Breast epithelium (tissue), 4 donors: ENCODE data around the gene ADARB2. TPM values are rescaled to one million over a fixed set of nuclear protein-coding genes. Genes with fewer than 3 reads are reported as not detected.
"Not testable (repeated sequence)": the region's sequence is repeated elsewhere in the genome, so short reads cannot be mapped to it uniquely, and the experiment has no call there.

ENCODE experiments used
- DNase-seq, 2 donors: peaks; one replicate each; pipeline ENCODE4 v3.0.0-alpha.2; 2019; ENCODE audit warnings: low spot score in 2 of 2
- H3K27ac ChIP-seq, 2 donors: fragments of 200-600 bp; sonication (generic) in 1 of 2; one replicate each; pipeline ENCODE4 v1.5.1; 2016 to 2019; ENCODE audit warnings: mild to moderate bottlenecking in 1 of 2
- H3K27me3 ChIP-seq, 2 donors: fragments of 200-600 bp; sonication (generic) in 1 of 2; one replicate each; pipeline versions ENCODE4 v1.5.1 to v1.6.0; 2017 to 2019; ENCODE audit warnings: control low read depth in 1 of 2, mild to moderate bottlenecking in 1 of 2
- H3K36me3 ChIP-seq: fragments of 200-600 bp; one replicate; pipeline ENCODE4 v1.5.1; 2019
- H3K4me1 ChIP-seq, 2 donors: fragments of 200-600 bp; sonication (generic); one replicate each; pipeline ENCODE4 v1.5.1; 2016 to 2019; ENCODE audit warnings: control low read depth in 1 of 2
- H3K4me3 ChIP-seq, 3 donors: fragments of 200-600 bp; sonication (generic); 1 replicate in 2 of 3; 2 replicates in 1 of 3; pipeline ENCODE4 v1.5.1; 2016 to 2019; ENCODE audit warnings: mild to moderate bottlenecking in 3 of 3, moderate library complexity in 2 of 3
- H3K9me3 ChIP-seq, 2 donors: fragments of 200-600 bp; sonication (generic) in 1 of 2; one replicate each; pipeline ENCODE4 v1.5.1; 2016 to 2019; ENCODE audit warnings: control low read depth in 1 of 2
- POLR2A ChIP-seq: fragments of 450-650 bp; IDR thresholded peaks from one replicate; pipeline ENCODE4 v1.6.1; 2016; ENCODE audit warnings: antibody characterized with exemption, mild to moderate bottlenecking, moderate library complexity
- POLR2AphosphoS5 ChIP-seq, 3 donors: sonication (generic); formaldehyde crosslinking; IDR thresholded peaks; one replicate each; pipeline ENCODE4 v1.6.1; 2017; ENCODE audit warnings: antibody characterized with exemption in 3 of 3
- intact Hi-C: fragments of 100-400 bp; cut with DNase I; formaldehyde crosslinking; loops from one replicate; pipeline ENCODE4 v1.15.1; 2023; ENCODE audit warnings: low total_unique reads
- total RNA-seq, 3 donors: library from RNA; depleted of rRNA; stranded (reverse); fragments of >200 nt; gene quantifications; one replicate each; pipeline ENCODE4 v1.1.0, GENCODE V29; 2016
- TF ChIP-seq, protein P1 (sequence below), 3 donors: fragments of 450-650 bp; IDR thresholded peaks; one replicate each; pipeline ENCODE4 v1.5.1; 2016 to 2017; ENCODE audit warnings: antibody characterized with exemption in 3 of 3, mild to moderate bottlenecking in 3 of 3, moderate library complexity in 3 of 3

Gene ADARB2
- total RNA-seq, 3 donors from 2014 or later: 0.32 to 3.9 (median 2.0) TPM

DNA sequence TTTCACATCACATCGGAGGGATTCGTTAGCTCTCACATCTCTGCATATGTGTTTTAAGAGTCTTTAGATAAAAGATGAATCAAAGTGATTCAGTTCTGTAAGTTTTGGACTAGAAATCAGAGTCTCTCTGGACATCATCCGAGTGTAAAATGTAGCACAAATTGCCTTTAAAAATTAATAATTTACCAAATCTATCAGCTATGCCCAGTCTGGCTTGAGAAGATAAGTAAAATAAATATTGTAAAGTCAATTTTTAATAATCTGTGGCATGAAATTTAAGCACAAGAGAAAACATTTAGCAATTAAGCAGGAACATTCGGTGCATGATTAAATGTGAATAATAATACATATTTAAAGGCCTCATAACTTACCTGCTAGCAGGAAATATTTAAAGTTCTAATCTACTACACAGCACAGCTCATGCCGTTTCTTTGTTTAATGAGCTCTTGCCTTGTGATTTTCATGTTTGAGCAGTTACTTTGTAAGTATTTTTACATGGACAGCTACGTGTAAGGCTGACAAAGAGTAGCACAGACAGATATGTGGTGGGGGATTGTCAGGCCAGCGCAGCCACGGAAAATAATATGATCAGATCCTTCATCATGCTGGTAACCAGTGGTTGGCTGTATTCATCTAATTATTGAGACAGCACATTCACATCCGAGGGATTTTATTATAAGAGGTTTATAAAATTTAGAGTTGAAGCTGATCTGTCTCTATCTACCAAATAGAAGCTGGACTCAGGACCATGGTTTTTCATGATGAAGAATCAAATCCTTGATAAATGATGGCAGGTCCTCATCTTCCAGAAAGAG is 317.3 kb downstream of the ADARB2 start:
- no peak for DNase-seq

DNA sequence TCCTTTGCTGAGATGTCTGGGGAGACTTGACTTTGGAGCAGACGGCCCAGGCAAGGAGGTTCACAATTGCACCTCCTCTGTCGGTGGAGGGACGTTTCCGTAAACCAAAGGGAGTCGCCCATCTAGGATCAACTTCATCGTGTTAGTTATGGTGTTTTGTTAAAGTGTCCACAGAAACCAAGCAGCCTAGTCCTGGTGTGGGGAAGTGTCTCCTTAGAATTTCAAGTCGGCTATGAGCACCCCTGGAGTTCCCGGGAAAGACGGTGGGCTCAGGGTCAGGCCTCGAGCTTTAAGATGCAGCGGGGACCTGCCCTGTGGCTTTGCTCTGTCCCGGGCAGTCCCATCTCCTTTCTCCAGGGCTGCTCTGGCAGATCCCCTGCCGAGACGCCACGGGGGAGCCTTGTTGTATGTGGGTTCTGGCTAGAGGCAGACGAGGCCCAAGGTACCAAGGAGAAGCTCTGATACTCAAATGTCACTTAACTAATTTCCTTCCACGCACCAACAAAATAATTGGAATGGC is 319.2 kb downstream of the ADARB2 start:
- Histone ChIP-seq H3K27ac (no peak overlapping the region), H3K4me3 (no peak overlapping the region), H3K27me3 (peaks cover 0 to 39% of the 10 kb centered on the region in 2 donors), H3K9me3 (no peaks in the 10 kb centered on the region), H3K36me3 (no peaks in the 10 kb centered on the region), H3K4me1 (no peaks in the 10 kb centered on the region)
- TF ChIP-seq POLR2A (no peak), POLR2AphosphoS5 (IDR thresholded peaks at IDR 0.05) (no peak)
- TF ChIP-seq, protein P1, sequence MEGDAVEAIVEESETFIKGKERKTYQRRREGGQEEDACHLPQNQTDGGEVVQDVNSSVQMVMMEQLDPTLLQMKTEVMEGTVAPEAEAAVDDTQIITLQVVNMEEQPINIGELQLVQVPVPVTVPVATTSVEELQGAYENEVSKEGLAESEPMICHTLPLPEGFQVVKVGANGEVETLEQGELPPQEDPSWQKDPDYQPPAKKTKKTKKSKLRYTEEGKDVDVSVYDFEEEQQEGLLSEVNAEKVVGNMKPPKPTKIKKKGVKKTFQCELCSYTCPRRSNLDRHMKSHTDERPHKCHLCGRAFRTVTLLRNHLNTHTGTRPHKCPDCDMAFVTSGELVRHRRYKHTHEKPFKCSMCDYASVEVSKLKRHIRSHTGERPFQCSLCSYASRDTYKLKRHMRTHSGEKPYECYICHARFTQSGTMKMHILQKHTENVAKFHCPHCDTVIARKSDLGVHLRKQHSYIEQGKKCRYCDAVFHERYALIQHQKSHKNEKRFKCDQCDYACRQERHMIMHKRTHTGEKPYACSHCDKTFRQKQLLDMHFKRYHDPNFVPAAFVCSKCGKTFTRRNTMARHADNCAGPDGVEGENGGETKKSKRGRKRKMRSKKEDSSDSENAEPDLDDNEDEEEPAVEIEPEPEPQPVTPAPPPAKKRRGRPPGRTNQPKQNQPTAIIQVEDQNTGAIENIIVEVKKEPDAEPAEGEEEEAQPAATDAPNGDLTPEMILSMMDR (IDR thresholded peaks at IDR 0.05): no peak
- intact Hi-C loops: no loop called here
- DNase-seq: no peak

More for the DNA sequence above, 317.3 kb downstream of the ADARB2 start:
- TF ChIP-seq, protein P1 (IDR thresholded peaks at IDR 0.05): no peak
- no peak for TF ChIP-seq POLR2A
- TF ChIP-seq POLR2AphosphoS5 (IDR thresholded peaks at IDR 0.05): no peak
- no peak overlapping the region for H3K4me3 ChIP-seq
- H3K4me1 ChIP-seq: no peaks in the 10 kb centered on the region
- intact Hi-C loops: no loop called here
- H3K27me3 ChIP-seq: peaks cover 0 to 26% of the 10 kb centered on the region in 2 donors
- no peak overlapping the region for H3K27ac ChIP-seq
- no peaks in the 10 kb centered on the region for H3K36me3 ChIP-seq
- no peaks in the 10 kb centered on the region for H3K9me3 ChIP-seq

DNA sequence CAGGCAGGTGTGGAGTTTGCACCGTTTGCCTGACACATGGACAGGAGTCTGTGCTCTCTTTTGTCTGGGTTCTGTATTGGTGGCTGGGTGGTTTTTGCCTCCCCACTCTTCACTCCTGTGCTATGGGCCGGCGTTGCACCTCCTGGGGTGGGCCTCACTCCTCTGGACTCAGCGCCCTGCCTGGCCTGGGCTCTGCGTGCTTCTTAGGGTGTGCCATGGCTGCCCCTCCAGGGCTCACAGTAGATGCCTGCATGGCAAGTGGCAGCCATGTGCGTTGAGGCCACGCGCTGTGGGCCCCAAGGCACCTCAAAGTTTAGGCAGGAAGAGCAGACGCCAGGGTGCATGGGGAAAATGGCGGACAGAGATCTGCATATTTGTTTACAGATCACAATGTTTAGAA is 319.8 kb downstream of the ADARB2 start:
- intact Hi-C loops: no loop called here
- DNase-seq: no peak

DNA sequence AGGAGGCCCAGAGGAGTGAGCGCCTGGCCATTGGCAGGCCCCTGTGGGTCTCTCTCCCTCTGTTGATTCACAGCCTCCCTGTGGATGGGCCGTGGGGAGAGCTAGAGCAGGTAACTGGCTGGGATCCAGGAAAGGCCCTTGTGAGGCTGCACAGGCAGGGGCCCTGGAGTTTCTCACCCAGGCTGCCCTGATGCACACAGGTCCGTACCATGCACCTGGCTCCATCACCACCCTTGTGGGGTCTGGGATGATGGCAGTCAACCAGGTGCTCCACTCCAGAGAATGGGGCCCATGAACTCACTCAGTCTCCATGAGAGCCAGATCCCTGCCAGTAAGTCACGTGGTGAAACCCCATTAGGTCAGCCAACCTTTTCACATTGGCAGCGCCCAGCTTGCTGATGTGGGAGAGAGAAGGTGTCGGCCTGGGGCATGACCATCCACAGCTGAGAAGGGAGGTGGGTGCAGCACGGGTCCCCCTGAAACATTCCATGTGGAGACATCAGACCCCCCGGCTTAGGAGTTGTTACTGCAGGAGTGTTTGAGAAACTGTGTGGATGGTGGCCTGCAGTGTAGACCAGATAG is 320.8 kb downstream of the ADARB2 start:
- no peak for DNase-seq
- H3K27ac ChIP-seq: no peak overlapping the region
- intact Hi-C loops: no loop called here
- no peaks in the 10 kb centered on the region for H3K36me3 ChIP-seq
- no peak for TF ChIP-seq POLR2A
- H3K4me3 ChIP-seq: no peak overlapping the region
- peaks cover 0 to 46% of the 10 kb centered on the region in 2 donors for H3K27me3 ChIP-seq
- no peaks in the 10 kb centered on the region for H3K9me3 ChIP-seq
- H3K4me1 ChIP-seq: no peaks in the 10 kb centered on the region

More for the DNA sequence above, 319.8 kb downstream of the ADARB2 start:
- H3K27ac ChIP-seq: no peak overlapping the region
- H3K4me1 ChIP-seq: no peaks in the 10 kb centered on the region
- TF ChIP-seq, protein P1 (IDR thresholded peaks at IDR 0.05): no peak
- TF ChIP-seq POLR2AphosphoS5 (IDR thresholded peaks at IDR 0.05): no peak
- no peak for TF ChIP-seq POLR2A
- no peak overlapping the region for H3K4me3 ChIP-seq
- no peaks in the 10 kb centered on the region for H3K9me3 ChIP-seq
- peaks cover 0 to 44% of the 10 kb centered on the region in 2 donors for H3K27me3 ChIP-seq
- no peaks in the 10 kb centered on the region for H3K36me3 ChIP-seq

DNA sequence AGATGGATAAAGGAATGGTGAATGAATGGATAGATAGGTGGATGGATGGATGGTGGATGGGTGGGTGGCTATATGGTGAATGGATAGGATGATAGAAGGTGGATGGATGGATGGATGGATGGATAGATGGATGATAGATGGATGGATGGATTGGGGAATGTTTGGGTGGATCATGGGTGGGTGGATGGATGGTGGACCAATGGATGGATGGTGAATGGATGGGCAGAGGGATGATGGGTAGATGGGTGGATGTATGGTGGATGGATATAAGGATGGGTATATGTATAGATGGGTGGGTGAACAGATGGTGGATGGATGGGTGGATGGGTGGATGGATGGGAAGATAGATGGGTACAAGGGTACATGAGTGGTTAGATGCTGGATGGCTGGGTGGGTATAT is 322.4 kb downstream of the ADARB2 start:
- TF ChIP-seq, protein P1 (IDR thresholded peaks at IDR 0.05): no peak
- TF ChIP-seq POLR2AphosphoS5 (IDR thresholded peaks at IDR 0.05) (no peak), POLR2A (no peak)
- Histone ChIP-seq H3K9me3 (no peaks in the 10 kb centered on the region), H3K27me3 (peaks cover 0 to 50% of the 10 kb centered on the region in 2 donors), H3K4me1 (no peaks in the 10 kb centered on the region), H3K27ac (no peak overlapping the region), H3K4me3 (no peak overlapping the region), H3K36me3 (no peaks in the 10 kb centered on the region)
- DNase-seq: no peak
- intact Hi-C loops: no loop called here

DNA sequence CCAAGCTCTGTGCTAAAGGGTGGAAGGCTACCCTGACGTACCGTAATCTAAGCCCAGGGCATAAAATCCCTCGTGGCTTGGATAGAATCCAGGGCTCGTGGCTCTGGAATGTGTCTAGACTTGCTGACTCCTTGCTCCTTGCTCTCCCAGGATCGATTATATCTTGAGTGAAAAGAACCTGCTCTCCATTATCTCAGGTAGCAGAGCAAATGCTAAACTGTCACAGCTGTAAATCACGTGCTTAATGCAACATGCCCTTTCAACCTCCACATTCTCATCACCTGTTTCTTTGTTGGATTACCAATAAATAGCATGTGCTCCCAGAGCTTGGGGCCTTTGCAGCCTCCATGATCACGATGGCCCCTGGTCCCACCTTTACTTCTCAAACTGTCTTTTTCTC is 323.0 kb downstream of the ADARB2 start:
- H3K4me1 ChIP-seq, H3K4me3 ChIP-seq, intact Hi-C loops, H3K27ac ChIP-seq, H3K36me3 ChIP-seq, H3K9me3 ChIP-seq, DNase-seq: not testable (repeated sequence)
- peaks cover 0 to 50% of the 10 kb centered on the region in 2 donors for H3K27me3 ChIP-seq
